H1 (cell line): ENCODE data around the gene FBN1. TPM values are rescaled to one million over a fixed set of nuclear protein-coding genes. Genes with fewer than 3 reads are reported as not detected.

Experiments used
- NRF1 ChIP-seq: IDR thresholded peaks from 2 replicates; pipeline ENCODE4 v1.6.1; 2011; ENCODE audit warnings: mild to moderate bottlenecking, low read depth, low read length, improper control_type of control experiment
- TBP ChIP-seq: IDR thresholded peaks from 2 replicates; pipeline ENCODE4 v1.6.1; 2011; ENCODE audit warnings: low read depth, low read length, improper control_type of control experiment
- polyA plus RNA-seq, 7 experiments: library from polyadenylated mRNA; depleted of rRNA in 3 of 7; stranded (reverse) in 5 of 7; unstranded in 2 of 7; fragments of >200 nt in 5 of 7; fragments of 200-250 nt in 2 of 7; gene quantifications; 1 replicate in 5 of 7; 2 replicates in 1 of 7; 4 replicates in 1 of 7; pipeline versions ENCODE4 v1.2.1 to v1.2.3, GENCODE V29; 2011 to 2013; ENCODE audit warnings: missing spikeins in 2 of 7, mixed read lengths in 2 of 7
- total RNA-seq: library from RNA; stranded (reverse); fragmentation: NEBNext Ultra II Directional; extraction: Animal tissue kit (Norgen Biotek cat#: 25700); gene quantifications from 2 replicates; pipeline ENCODE4 v1.2.1, GENCODE V29; 2021
- TF ChIP-seq, protein P1 (sequence below): fragments of 300-600 bp; sonication (generic); IDR thresholded peaks from 2 replicates; pipeline ENCODE4 v1.7.1; 2012; ENCODE audit warnings: low read length, moderate library complexity, mild to moderate bottlenecking, inconsistent platforms; ENCODE audit not compliant: insufficient replicate concordance

FBN1 gene
- total and polyA plus RNA-seq, 2 of the 8 experiments (the other 6 are each of a cell fraction or from before 2014, with no cell fraction given), result 3.0 to 4.0 TPM

DNA sequence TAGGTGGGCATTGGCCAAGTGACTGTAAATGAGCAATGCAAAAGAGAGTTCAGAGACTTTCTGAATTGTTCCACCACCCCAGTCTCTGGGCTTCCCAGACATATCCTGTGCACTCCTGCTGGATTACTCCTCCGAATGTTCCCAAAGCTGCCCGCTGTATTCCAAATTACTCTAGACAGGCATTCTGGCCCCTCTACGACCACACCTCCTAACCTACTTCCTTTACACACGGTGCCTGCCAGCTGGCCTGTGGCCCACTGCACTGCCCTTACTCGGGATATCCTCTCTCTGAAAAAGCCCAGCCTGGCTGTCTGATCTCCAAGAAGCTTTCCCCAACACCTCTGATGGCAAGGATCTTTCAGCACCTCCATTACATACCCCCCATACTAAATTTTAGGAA is 247.7 kb downstream of the FBN1 start (continued):
- TF ChIP-seq, protein P1, sequence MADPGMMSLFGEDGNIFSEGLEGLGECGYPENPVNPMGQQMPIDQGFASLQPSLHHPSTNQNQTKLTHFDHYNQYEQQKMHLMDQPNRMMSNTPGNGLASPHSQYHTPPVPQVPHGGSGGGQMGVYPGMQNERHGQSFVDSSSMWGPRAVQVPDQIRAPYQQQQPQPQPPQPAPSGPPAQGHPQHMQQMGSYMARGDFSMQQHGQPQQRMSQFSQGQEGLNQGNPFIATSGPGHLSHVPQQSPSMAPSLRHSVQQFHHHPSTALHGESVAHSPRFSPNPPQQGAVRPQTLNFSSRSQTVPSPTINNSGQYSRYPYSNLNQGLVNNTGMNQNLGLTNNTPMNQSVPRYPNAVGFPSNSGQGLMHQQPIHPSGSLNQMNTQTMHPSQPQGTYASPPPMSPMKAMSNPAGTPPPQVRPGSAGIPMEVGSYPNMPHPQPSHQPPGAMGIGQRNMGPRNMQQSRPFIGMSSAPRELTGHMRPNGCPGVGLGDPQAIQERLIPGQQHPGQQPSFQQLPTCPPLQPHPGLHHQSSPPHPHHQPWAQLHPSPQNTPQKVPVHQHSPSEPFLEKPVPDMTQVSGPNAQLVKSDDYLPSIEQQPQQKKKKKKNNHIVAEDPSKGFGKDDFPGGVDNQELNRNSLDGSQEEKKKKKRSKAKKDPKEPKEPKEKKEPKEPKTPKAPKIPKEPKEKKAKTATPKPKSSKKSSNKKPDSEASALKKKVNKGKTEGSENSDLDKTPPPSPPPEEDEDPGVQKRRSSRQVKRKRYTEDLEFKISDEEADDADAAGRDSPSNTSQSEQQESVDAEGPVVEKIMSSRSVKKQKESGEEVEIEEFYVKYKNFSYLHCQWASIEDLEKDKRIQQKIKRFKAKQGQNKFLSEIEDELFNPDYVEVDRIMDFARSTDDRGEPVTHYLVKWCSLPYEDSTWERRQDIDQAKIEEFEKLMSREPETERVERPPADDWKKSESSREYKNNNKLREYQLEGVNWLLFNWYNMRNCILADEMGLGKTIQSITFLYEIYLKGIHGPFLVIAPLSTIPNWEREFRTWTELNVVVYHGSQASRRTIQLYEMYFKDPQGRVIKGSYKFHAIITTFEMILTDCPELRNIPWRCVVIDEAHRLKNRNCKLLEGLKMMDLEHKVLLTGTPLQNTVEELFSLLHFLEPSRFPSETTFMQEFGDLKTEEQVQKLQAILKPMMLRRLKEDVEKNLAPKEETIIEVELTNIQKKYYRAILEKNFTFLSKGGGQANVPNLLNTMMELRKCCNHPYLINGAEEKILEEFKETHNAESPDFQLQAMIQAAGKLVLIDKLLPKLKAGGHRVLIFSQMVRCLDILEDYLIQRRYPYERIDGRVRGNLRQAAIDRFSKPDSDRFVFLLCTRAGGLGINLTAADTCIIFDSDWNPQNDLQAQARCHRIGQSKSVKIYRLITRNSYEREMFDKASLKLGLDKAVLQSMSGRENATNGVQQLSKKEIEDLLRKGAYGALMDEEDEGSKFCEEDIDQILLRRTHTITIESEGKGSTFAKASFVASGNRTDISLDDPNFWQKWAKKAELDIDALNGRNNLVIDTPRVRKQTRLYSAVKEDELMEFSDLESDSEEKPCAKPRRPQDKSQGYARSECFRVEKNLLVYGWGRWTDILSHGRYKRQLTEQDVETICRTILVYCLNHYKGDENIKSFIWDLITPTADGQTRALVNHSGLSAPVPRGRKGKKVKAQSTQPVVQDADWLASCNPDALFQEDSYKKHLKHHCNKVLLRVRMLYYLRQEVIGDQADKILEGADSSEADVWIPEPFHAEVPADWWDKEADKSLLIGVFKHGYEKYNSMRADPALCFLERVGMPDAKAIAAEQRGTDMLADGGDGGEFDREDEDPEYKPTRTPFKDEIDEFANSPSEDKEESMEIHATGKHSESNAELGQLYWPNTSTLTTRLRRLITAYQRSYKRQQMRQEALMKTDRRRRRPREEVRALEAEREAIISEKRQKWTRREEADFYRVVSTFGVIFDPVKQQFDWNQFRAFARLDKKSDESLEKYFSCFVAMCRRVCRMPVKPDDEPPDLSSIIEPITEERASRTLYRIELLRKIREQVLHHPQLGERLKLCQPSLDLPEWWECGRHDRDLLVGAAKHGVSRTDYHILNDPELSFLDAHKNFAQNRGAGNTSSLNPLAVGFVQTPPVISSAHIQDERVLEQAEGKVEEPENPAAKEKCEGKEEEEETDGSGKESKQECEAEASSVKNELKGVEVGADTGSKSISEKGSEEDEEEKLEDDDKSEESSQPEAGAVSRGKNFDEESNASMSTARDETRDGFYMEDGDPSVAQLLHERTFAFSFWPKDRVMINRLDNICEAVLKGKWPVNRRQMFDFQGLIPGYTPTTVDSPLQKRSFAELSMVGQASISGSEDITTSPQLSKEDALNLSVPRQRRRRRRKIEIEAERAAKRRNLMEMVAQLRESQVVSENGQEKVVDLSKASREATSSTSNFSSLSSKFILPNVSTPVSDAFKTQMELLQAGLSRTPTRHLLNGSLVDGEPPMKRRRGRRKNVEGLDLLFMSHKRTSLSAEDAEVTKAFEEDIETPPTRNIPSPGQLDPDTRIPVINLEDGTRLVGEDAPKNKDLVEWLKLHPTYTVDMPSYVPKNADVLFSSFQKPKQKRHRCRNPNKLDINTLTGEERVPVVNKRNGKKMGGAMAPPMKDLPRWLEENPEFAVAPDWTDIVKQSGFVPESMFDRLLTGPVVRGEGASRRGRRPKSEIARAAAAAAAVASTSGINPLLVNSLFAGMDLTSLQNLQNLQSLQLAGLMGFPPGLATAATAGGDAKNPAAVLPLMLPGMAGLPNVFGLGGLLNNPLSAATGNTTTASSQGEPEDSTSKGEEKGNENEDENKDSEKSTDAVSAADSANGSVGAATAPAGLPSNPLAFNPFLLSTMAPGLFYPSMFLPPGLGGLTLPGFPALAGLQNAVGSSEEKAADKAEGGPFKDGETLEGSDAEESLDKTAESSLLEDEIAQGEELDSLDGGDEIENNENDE, result no peak
- TF ChIP-seq NRF1, result no peak
- no peak for TF ChIP-seq TBP
